SW480 (cell line): ENCODE data around the gene MTRR.
A peak's percentile ranks its signal among the peaks of the same experiment; 100 is the strongest.

Source experiments
- DNase-seq: peaks from one replicate; pipeline ENCODE4 v3.0.0-alpha.2; 2016; ENCODE audit warnings: low spot score

Gene MTRR

GRCh38 chr5:7868773-7869473 lies at the start of gene MTRR, which contains the start of gene FASTKD3:
Gene MTRR, plus strand, starts transcription at chr5:7869148. Its CDS starts 1,647 bp downstream, at chr5:7870795.
Gene FASTKD3, minus strand, starts transcription at chr5:7869031. Its CDS starts 948 bp downstream, at chr5:7868083.
- DNase-seq, result peak; percentile 94

GRCh38 chr5:7822449-7822848 lies 46.5 kb upstream of the MTRR start:
- no peak for DNase-seq

- no peak for DNase-seq
These were observed 45.4 kb upstream of the MTRR start for GRCh38 chr5:7823594-7823993.

- DNase-seq, result no peak
These were observed 44.0 kb upstream of the MTRR start for GRCh38 chr5:7824995-7825394.

- DNase-seq, result no peak
These were observed 43.3 kb upstream of the MTRR start for GRCh38 chr5:7825630-7826029.

- DNase-seq, result no peak
These were observed 41.3 kb upstream of the MTRR start for GRCh38 chr5:7827610-7828009.

GRCh38 chr5:7828269-7828668 lies 40.7 kb upstream of the MTRR start:
- no peak for DNase-seq

GRCh38 chr5:7834982-7835381 lies 34.0 kb upstream of the MTRR start:
- DNase-seq, result no peak

GRCh38 chr5:7837403-7837802 lies 31.5 kb upstream of the MTRR start:
- DNase-seq, result no peak

- peak; percentile 20 for DNase-seq
These were observed 26.4 kb upstream of the MTRR start for GRCh38 chr5:7842531-7842930.

- DNase-seq, result no peak
These were observed 24.0 kb upstream of the MTRR start for GRCh38 chr5:7844901-7845300.

- no peak for DNase-seq
These were observed 23.4 kb upstream of the MTRR start for GRCh38 chr5:7845557-7845956.

- DNase-seq, result no peak
These were observed 22.6 kb upstream of the MTRR start for GRCh38 chr5:7846327-7846726.

- DNase-seq, result no peak
These were observed 20.7 kb upstream of the MTRR start for GRCh38 chr5:7848296-7848695.

GRCh38 chr5:7849681-7850394 lies 19.1 kb upstream of the MTRR start:
- peak; percentile 20 for DNase-seq

- DNase-seq, result peak; percentile 36
These were observed 18.3 kb upstream of the MTRR start, which contains the start of gene CFAP90 for GRCh38 chr5:7850395-7851239. Gene CFAP90, minus strand, starts transcription at chr5:7851133. Its CDS starts 112 bp downstream, at chr5:7851021.

GRCh38 chr5:7851240-7851592 lies 17.7 kb upstream of the MTRR start:
- no peak for DNase-seq

- no peak for DNase-seq
These were observed 17.2 kb upstream of the MTRR start for GRCh38 chr5:7851617-7852289.

GRCh38 chr5:7852542-7852941 lies 16.4 kb upstream of the MTRR start:
- no peak for DNase-seq

GRCh38 chr5:7852988-7853387 lies 16.0 kb upstream of the MTRR start:
- DNase-seq, result no peak

GRCh38 chr5:7855611-7856010 lies 13.3 kb upstream of the MTRR start:
- DNase-seq, result no peak

- peak; percentile 52 for DNase-seq
These were observed 12.1 kb upstream of the MTRR start for GRCh38 chr5:7856855-7857254.
